HepG2 (cell line): ENCODE results near the gene ERCC4. TPM values are rescaled to one million over a fixed set of nuclear protein-coding genes. Genes with fewer than 3 reads are reported as not detected.

ENCODE experiments used
- ATAC-seq: fragments of 200-7000 bp; cut with Tn5 transposase; 3 replicates; pipeline ENCODE4 v1.9.1; 2020; ENCODE audit warnings: mild to moderate bottlenecking, moderate library complexity
- BruUV-seq: library from RNA; stranded (reverse); fragments of 400-500 nt; replicated peaks from 2 replicates; lab custom pipeline; 2021; lab: Mats Ljungman, UMichigan
- CTCF ChIA-PET: fragments of 300-600 bp; formaldehyde crosslinking; extraction: SDS; loops from one replicate; lab custom pipeline; 2021; ENCODE audit warnings: low total read pairs, inconsistent platforms, low intra/inter-chr PET ratio; lab: Yijun Ruan, JAX
- POLR2A ChIA-PET: fragments of 350-600 bp; sonication (Branson Sonifier 250); formaldehyde crosslinking; loops from one replicate; lab custom pipeline; 2020; ENCODE audit warnings: antibody characterized with exemption, inconsistent platforms; lab: Yijun Ruan, JAX
- DNase-seq: peaks from one replicate; pipeline ENCODE4 v3.0.0-alpha.2; 2015; ENCODE audit warnings: low spot score
- FAIRE-seq: peaks from 3 replicates; lab custom pipeline; 2011; peaks lifted over from hg19 to GRCh38; lab: Jason Lieb, UNC
- H2AFZ ChIP-seq: one replicate; pipeline ENCODE4 v1.6.1; 2011; ENCODE audit warnings: low read length, inconsistent platforms
- H3K27ac ChIP-seq: fragments of 300-600 bp; 3 replicates; pipeline ENCODE4 v1.8.0; 2011; ENCODE audit warnings: mixed run types, mild to moderate bottlenecking, mixed read lengths, low read length, inconsistent platforms; ENCODE audit not compliant: insufficient read depth; ENCODE audit errors: extremely low read length
- H3K27me3 ChIP-seq, 2 experiments: fragments of 200-600 bp in 1 of 2; 2 replicates in 1 of 2; 3 replicates in 1 of 2; pipeline versions ENCODE4 v1.6.0 to v1.8.0; 2011; ENCODE audit warnings: low read length in 2 of 2, mild to moderate bottlenecking in 2 of 2, moderate library complexity in 2 of 2, inconsistent platforms in 1 of 2; ENCODE audit not compliant: insufficient read depth in 2 of 2, control insufficient read depth in 1 of 2
- H3K36me3 ChIP-seq, 2 experiments: fragments of 200-600 bp in 1 of 2; replicated peaks in 1 of 2; 2 replicates in 1 of 2; 3 replicates in 1 of 2; pipeline versions ENCODE4 v1.5.1 to v1.8.0; 2011; ENCODE audit warnings: low read length in 2 of 2, inconsistent platforms in 1 of 2; ENCODE audit not compliant: insufficient read depth in 2 of 2, control insufficient read depth in 1 of 2
- H3K4me1 ChIP-seq: 2 replicates; pipeline ENCODE4 v1.5.1; 2012; ENCODE audit warnings: low read length, inconsistent platforms; ENCODE audit not compliant: insufficient read depth
- H3K4me2 ChIP-seq: 2 replicates; pipeline ENCODE4 v1.6.0; 2011; ENCODE audit warnings: low read depth, low read length, inconsistent platforms
- H3K4me3 ChIP-seq, 3 experiments: fragments of 200-600 bp in 1 of 3; sonication (generic), shearing (Covaris generic) in 1 of 3; replicated peaks in 1 of 3; 2 replicates each; pipeline ENCODE4 v1.5.1; 2011 to 2016; ENCODE audit warnings: low read length in 3 of 3, inconsistent platforms in 2 of 3, low read depth in 2 of 3, mild to moderate bottlenecking in 2 of 3, control low read depth in 1 of 3, mixed read lengths in 1 of 3; ENCODE audit not compliant: insufficient read depth in 1 of 3
- H3K79me2 ChIP-seq: one replicate; pipeline ENCODE4 v1.6.1; 2011; ENCODE audit warnings: low read length, inconsistent platforms; ENCODE audit not compliant: insufficient read depth
- H3K9ac ChIP-seq: 2 replicates; pipeline ENCODE4 v1.6.0; 2011; ENCODE audit warnings: mild to moderate bottlenecking, low read depth, low read length, inconsistent platforms; ENCODE audit not compliant: insufficient read depth
- H3K9me3 ChIP-seq: 2 replicates; pipeline ENCODE4 v1.5.1; 2012; ENCODE audit warnings: mild to moderate bottlenecking, low read length
- H4K20me1 ChIP-seq: 2 replicates; pipeline ENCODE4 v1.6.0; 2011; ENCODE audit warnings: inconsistent platforms, mild to moderate bottlenecking, low read length, moderate library complexity; ENCODE audit not compliant: insufficient read depth
- E2F5 ChIP-seq: sonication (generic); formaldehyde crosslinking; conservative IDR thresholded peaks from 2 replicates; pipeline ENCODE4 v1.4.0; 2020; ENCODE audit warnings: missing genetic modification reagents
- ELF3 ChIP-seq: IDR thresholded peaks from 2 replicates; pipeline ENCODE4 v1.6.1; 2016; ENCODE audit warnings: missing genetic modification reagents, missing compliant biosample characterization
- GABPA ChIP-seq, 2 experiments: IDR thresholded peaks; 2 replicates each; pipeline ENCODE4 v1.6.1; 2011 to 2016; ENCODE audit warnings: low read depth in 2 of 2, low read length in 1 of 2, missing biosample characterization in 1 of 2, missing genetic modification characterization in 1 of 2
- HES4 ChIP-seq: sonication (generic); formaldehyde crosslinking; IDR thresholded peaks from 2 replicates; pipeline ENCODE4 v1.9.0; 2021; ENCODE audit warnings: mild to moderate bottlenecking, missing genetic modification reagents, borderline replicate concordance
- HNF4A ChIP-seq: sonication (generic); formaldehyde crosslinking; IDR thresholded peaks from 2 replicates; pipeline ENCODE4 v1.4.0; 2020; ENCODE audit warnings: missing genetic modification reagents
- JDP2 ChIP-seq: sonication (generic); formaldehyde crosslinking; IDR thresholded peaks from 2 replicates; pipeline ENCODE4 v1.8.1; 2022; ENCODE audit warnings: missing genetic modification reagents, borderline replicate concordance
- MED13 ChIP-seq: sonication (generic); formaldehyde crosslinking; IDR thresholded peaks from 2 replicates; pipeline ENCODE4 v1.5.0; 2020; ENCODE audit warnings: missing genetic modification reagents
- MIER3 ChIP-seq: IDR thresholded peaks from 2 replicates; pipeline ENCODE4 v1.6.1; 2016; ENCODE audit warnings: missing compliant biosample characterization, borderline replicate concordance
- MXD3 ChIP-seq: IDR thresholded peaks from 2 replicates; pipeline ENCODE4 v1.6.1; 2016; ENCODE audit warnings: mild to moderate bottlenecking, missing biosample characterization, missing genetic modification reagents
- SRF ChIP-seq: IDR thresholded peaks from 2 replicates; pipeline ENCODE4 v1.6.1; 2011; ENCODE audit warnings: mild to moderate bottlenecking, low read depth, low read length, moderate library complexity
- TAF15 ChIP-seq: fragments of 200-400 bp; formaldehyde crosslinking; IDR thresholded peaks from one replicate; pipeline ENCODE4 v1.6.1; 2018; ENCODE audit warnings: mild to moderate bottlenecking, low read depth, low read length; ENCODE audit not compliant: poor library complexity, severe bottlenecking
- ZBTB1 ChIP-seq: sonication (generic); formaldehyde crosslinking; IDR thresholded peaks from 2 replicates; pipeline ENCODE4 v1.4.0; 2020; ENCODE audit warnings: missing genetic modification reagents, borderline replicate concordance
- ZNF280D ChIP-seq: sonication (generic); formaldehyde crosslinking; IDR thresholded peaks from 2 replicates; pipeline ENCODE4 v1.5.1; 2020; ENCODE audit warnings: mild to moderate bottlenecking, missing genetic modification reagents
- ZNF460 ChIP-seq: sonication (generic); formaldehyde crosslinking; IDR thresholded peaks from 2 replicates; pipeline ENCODE4 v1.5.1; 2020; ENCODE audit warnings: missing genetic modification reagents, mild to moderate bottlenecking, borderline replicate concordance
- ZNF83 ChIP-seq: sonication (generic); formaldehyde crosslinking; IDR thresholded peaks from 2 replicates; pipeline ENCODE4 v1.4.0; 2020; ENCODE audit warnings: missing genetic modification reagents, mild to moderate bottlenecking, borderline replicate concordance
- WGBS: methylation state at CpG from one replicate; pipeline ENCODE4 v1.1.6; 2017; ENCODE audit warnings: low lambda C conversion rate; 5-methylcytosine and 5-hydroxymethylcytosine counted together
- in situ Hi-C: cut with HindIII; loops from 2 replicates; pipeline ENCODE4 v1.10.0; 2017; ENCODE audit warnings: low pct_unique_long_range_greater_than_20kb; ENCODE audit not compliant: extremely low pct_ligation_motif_present
- intact Hi-C: fragments of 100-400 bp; cut with micrococcal nuclease; formaldehyde crosslinking; loops from one replicate; pipeline ENCODE4 v1.10.0; 2022; ENCODE audit not compliant: unreplicated experiment
- polyA plus RNA-seq, 8 experiments: library from polyadenylated mRNA; depleted of rRNA in 3 of 8; stranded (reverse) in 7 of 8; unstranded in 1 of 8; fragments of >200 nt; fragmentation: Illumina TruSeq in 4 of 8; extraction: Trizol in 4 of 8; gene quantifications; 2 replicates each; pipeline versions ENCODE4 v1.2.1 to v1.2.3, GENCODE V29; 2011 to 2016; ENCODE audit warnings: low read depth in 4 of 8, missing spikeins in 1 of 8, mixed read lengths in 1 of 8; ENCODE audit not compliant: insufficient read depth in 1 of 8
- total RNA-seq, 5 experiments: library from RNA; depleted of rRNA; stranded (reverse); fragments of >200 nt; fragmentation: Illumina TruSeq; extraction: Trizol; gene quantifications; 2 replicates each; pipeline ENCODE4 v1.2.3, GENCODE V29; 2016; ENCODE audit warnings: low read depth in 1 of 5

ERCC4 gene
- total and polyA plus RNA-seq, 2 of the 13 experiments (the other 11 are each of a cell fraction or from before 2014, with no cell fraction given) = 5.4 to 15.2 TPM

GRCh38 chr16:13898233-13898632 lies 21.7 kb upstream of the ERCC4 start:
- ATAC-seq = no peak

More at GRCh38 chr16:13898233-13898632, 21.7 kb upstream of the ERCC4 start:
- DNase-seq (no peak), FAIRE-seq (no peak)
- intact Hi-C loops (no loop called here), in situ Hi-C loops (no loop called here)
- no peak overlapping the region for H2AFZ ChIP-seq
- no peak overlapping the region for H3K27ac ChIP-seq
- ChIA-PET CTCF (no interaction called here), POLR2A (no interaction called here)
- H3K79me2 ChIP-seq = no peaks in the 10 kb centered on the region
- H3K36me3 ChIP-seq = no peaks in the 10 kb centered on the region
- peaks cover 9% of the 10 kb centered on the region for H3K4me1 ChIP-seq
- H3K4me3 ChIP-seq = no peak overlapping the region
- H4K20me1 ChIP-seq = no peaks in the 10 kb centered on the region
- H3K27me3 ChIP-seq = peaks cover 0 to 8% of the 10 kb centered on the region in 2 experiments; a peak in 1 of 5 replicates
- no peak overlapping the region for H3K4me2 ChIP-seq
- no TSS peak for BruUV-seq
- H3K9ac ChIP-seq = no peak overlapping the region
- no peaks in the 10 kb centered on the region for H3K9me3 ChIP-seq
- 41% methylated on average over 3 of the region's 3 CpGs for WGBS
- TF ChIP-seq GABPA (IDR thresholded peaks at IDR 0.05; ENCODE audit: low read depth, low read length) (no peak), GABPA (CRISPR knock-in tag; IDR thresholded peaks at IDR 0.05; ENCODE audit: low read depth) (no peak), MED13 (CRISPR knock-in tag) (no peak), JDP2 (CRISPR knock-in tag) (no peak), MXD3 (no peak), ZBTB1 (no peak), ZNF83 (CRISPR knock-in tag) (no peak), HES4 (CRISPR knock-in tag) (no peak), ELF3 (CRISPR knock-in tag) (no peak), ZNF460 (CRISPR knock-in tag) (no peak), SRF (no peak), TAF15 (no peak), E2F5 (no peak), ZNF280D (CRISPR knock-in tag) (no peak), MIER3 (CRISPR knock-in tag) (no peak), HNF4A (CRISPR knock-in tag) (no peak)
